OCI-LY1 (cell line): ENCODE results near the gene MRPS10.

Source experiments
- H2AFZ ChIP-seq: fragments of 200-600 bp; sonication (generic), shearing (Covaris generic); 2 replicates; pipeline ENCODE4 v1.6.0; 2014; ENCODE audit warnings: antibody characterized with exemption, mild to moderate bottlenecking, low read length
- H3F3A ChIP-seq: fragments of 200-600 bp; sonication (generic), shearing (Covaris generic); 2 replicates; pipeline ENCODE4 v1.6.0; 2014; ENCODE audit warnings: mild to moderate bottlenecking, antibody characterized with exemption, low read length, moderate library complexity; ENCODE audit not compliant: insufficient read depth
- H3K27ac ChIP-seq: fragments of 200-600 bp; sonication (generic); 2 replicates; pipeline ENCODE4 v1.5.1; 2014; ENCODE audit warnings: low read length, mixed run types, mild to moderate bottlenecking, low read depth; ENCODE audit not compliant: poor library complexity, severe bottlenecking
- H3K27me3 ChIP-seq: fragments of 200-600 bp; sonication (generic); 2 replicates; pipeline ENCODE4 v1.6.0; 2014; ENCODE audit warnings: antibody characterized with exemption, mild to moderate bottlenecking, low read length, moderate library complexity; ENCODE audit not compliant: insufficient read depth
- H3K36me3 ChIP-seq: fragments of 200-600 bp; sonication (generic); 2 replicates; pipeline ENCODE4 v1.6.1; 2014; ENCODE audit warnings: mild to moderate bottlenecking, antibody characterized with exemption, low read length, moderate library complexity, mixed read lengths; ENCODE audit not compliant: insufficient read depth
- H3K4me1 ChIP-seq: fragments of 200-600 bp; sonication (generic); 2 replicates; pipeline ENCODE4 v1.5.1; 2014; ENCODE audit warnings: mild to moderate bottlenecking, low read length, moderate library complexity; ENCODE audit not compliant: insufficient read depth, severe bottlenecking
- H3K4me2 ChIP-seq: fragments of 200-600 bp; sonication (generic), shearing (Covaris generic); 2 replicates; pipeline ENCODE4 v1.6.1; 2014; ENCODE audit warnings: low read length
- H3K4me3 ChIP-seq: fragments of 200-600 bp; sonication (generic); 2 replicates; pipeline ENCODE4 v1.5.1; 2014; ENCODE audit warnings: low read length, low read depth, mild to moderate bottlenecking, mixed read lengths; ENCODE audit not compliant: poor library complexity, severe bottlenecking
- H3K79me2 ChIP-seq: fragments of 200-600 bp; shearing (Covaris generic); 2 replicates; pipeline ENCODE4 v1.6.1; 2016; ENCODE audit warnings: mixed run types, low read length, mixed read lengths; ENCODE audit not compliant: insufficient read depth
- H3K9ac ChIP-seq: fragments of 200-600 bp; sonication (generic), shearing (Covaris generic); 2 replicates; pipeline ENCODE4 v1.6.1; 2014; ENCODE audit warnings: mild to moderate bottlenecking, low read length, mixed read lengths
- H3K9me2 ChIP-seq: fragments of 200-600 bp; sonication (generic), shearing (Covaris generic); 2 replicates; pipeline ENCODE4 v1.6.1; 2014; ENCODE audit warnings: low read depth, mild to moderate bottlenecking, low read length, mixed read lengths
- H3K9me3 ChIP-seq: fragments of 200-600 bp; shearing (Covaris generic); 2 replicates; pipeline ENCODE4 v1.6.1; 2014; ENCODE audit warnings: low read length, mixed read lengths
- H4K20me1 ChIP-seq: fragments of 200-600 bp; sonication (generic), shearing (Covaris generic); 2 replicates; pipeline ENCODE4 v1.6.0; 2016; ENCODE audit warnings: mild to moderate bottlenecking, low read length; ENCODE audit not compliant: insufficient read depth
- EZH2 ChIP-seq: fragments of 200-600 bp; sonication (generic), shearing (Covaris generic); IDR thresholded peaks from 2 replicates; pipeline ENCODE4 v1.8.0; 2017; ENCODE audit warnings: borderline replicate concordance, mixed run types, mild to moderate bottlenecking, antibody characterized with exemption, low read length, moderate library complexity, mixed read lengths
- TF ChIP-seq, protein P1 (sequence below): fragments of 200-600 bp; sonication (generic), shearing (Covaris generic); IDR thresholded peaks from 2 replicates; pipeline ENCODE4 v1.5.1; 2017; ENCODE audit warnings: mild to moderate bottlenecking, antibody characterized with exemption, low read length, moderate library complexity, mixed read lengths

The MRPS10 gene

DNA sequence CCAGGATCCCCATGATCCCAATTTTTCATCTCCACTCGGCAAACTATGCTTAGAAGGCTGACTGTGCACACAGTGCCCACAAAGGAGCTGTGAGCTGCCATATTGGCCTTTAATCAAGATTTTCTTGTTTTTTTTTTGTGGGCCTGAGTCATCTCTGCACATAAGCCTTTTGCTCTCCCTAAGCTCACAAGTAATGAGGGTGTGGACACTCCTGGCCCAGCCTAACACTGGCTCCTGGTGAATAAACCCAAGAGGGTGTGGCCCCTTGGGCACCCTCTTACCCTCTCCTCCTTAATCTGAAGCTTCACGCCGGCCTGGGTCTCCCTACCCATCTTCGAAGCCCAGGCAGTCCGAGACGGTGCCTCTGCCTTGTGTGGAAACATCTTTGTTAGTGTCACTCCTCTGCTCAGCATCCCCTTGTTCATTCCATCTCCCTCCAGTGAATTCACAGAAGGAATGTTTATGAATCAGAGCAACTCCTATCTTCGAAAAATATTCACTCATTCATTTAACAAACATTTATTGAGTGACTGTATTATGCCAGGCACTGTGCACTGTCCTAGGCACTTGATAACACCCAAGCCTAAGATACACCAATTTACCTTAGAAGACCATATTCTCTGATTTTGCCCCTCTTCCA, 22.2 kb upstream of the MRPS10 start:
- Histone ChIP-seq H2AFZ (no peak overlapping the region), H3K9me3 (no peaks in the 10 kb centered on the region)

DNA sequence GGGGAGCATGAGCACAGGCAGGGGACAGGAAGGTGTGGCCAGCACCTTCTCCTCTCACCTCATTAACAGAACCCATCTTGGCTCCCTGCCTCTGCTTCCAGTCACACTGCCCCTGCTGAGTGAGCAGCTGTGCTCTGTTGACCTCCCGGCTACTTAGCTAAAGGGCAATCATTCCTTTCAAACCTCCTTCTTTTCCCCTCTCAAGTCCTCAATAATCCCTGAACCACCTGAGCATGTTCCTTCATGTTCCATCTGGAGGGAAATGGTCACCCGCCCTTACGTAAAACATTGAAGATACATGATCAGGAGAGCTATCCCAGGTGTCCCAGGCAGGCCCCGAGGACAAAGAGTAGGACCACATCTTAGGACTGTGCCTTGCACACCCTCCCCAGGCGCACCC, 21.7 kb upstream of the MRPS10 start:
- no peak overlapping the region for H2AFZ ChIP-seq
- H4K20me1 ChIP-seq: no peaks in the 10 kb centered on the region
- no peak overlapping the region for H3K27ac ChIP-seq
- H3K4me3 ChIP-seq: no peak overlapping the region
- TF ChIP-seq, protein P1, sequence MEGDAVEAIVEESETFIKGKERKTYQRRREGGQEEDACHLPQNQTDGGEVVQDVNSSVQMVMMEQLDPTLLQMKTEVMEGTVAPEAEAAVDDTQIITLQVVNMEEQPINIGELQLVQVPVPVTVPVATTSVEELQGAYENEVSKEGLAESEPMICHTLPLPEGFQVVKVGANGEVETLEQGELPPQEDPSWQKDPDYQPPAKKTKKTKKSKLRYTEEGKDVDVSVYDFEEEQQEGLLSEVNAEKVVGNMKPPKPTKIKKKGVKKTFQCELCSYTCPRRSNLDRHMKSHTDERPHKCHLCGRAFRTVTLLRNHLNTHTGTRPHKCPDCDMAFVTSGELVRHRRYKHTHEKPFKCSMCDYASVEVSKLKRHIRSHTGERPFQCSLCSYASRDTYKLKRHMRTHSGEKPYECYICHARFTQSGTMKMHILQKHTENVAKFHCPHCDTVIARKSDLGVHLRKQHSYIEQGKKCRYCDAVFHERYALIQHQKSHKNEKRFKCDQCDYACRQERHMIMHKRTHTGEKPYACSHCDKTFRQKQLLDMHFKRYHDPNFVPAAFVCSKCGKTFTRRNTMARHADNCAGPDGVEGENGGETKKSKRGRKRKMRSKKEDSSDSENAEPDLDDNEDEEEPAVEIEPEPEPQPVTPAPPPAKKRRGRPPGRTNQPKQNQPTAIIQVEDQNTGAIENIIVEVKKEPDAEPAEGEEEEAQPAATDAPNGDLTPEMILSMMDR: no peak
- TF ChIP-seq EZH2: no peak
- H3F3A ChIP-seq: no peaks in the 10 kb centered on the region
- no peak overlapping the region for H3K4me2 ChIP-seq
- H3K9me3 ChIP-seq: no peaks in the 10 kb centered on the region
- no peak overlapping the region for H3K9ac ChIP-seq
- no peaks in the 10 kb centered on the region for H3K27me3 ChIP-seq
- no peaks in the 10 kb centered on the region for H3K9me2 ChIP-seq
- H3K36me3 ChIP-seq: no peaks in the 10 kb centered on the region
- H3K4me1 ChIP-seq: no peaks in the 10 kb centered on the region
- H3K79me2 ChIP-seq: no peaks in the 10 kb centered on the region

More for the DNA sequence above, 22.2 kb upstream of the MRPS10 start:
- no peaks in the 10 kb centered on the region for H3K9me2 ChIP-seq
- no peaks in the 10 kb centered on the region for H4K20me1 ChIP-seq
- H3K27ac ChIP-seq: no peak overlapping the region
- TF ChIP-seq EZH2: no peak
- TF ChIP-seq, protein P1: no peak
- H3F3A ChIP-seq: no peaks in the 10 kb centered on the region
- H3K4me3 ChIP-seq: no peak overlapping the region
- no peaks in the 10 kb centered on the region for H3K79me2 ChIP-seq
- no peak overlapping the region for H3K4me2 ChIP-seq
- no peaks in the 10 kb centered on the region for H3K4me1 ChIP-seq
- no peak overlapping the region for H3K9ac ChIP-seq
- peaks cover under 1% of the 10 kb centered on the region; the same call in 1 of the 2 replicates for H3K27me3 ChIP-seq
- H3K36me3 ChIP-seq: no peaks in the 10 kb centered on the region

DNA sequence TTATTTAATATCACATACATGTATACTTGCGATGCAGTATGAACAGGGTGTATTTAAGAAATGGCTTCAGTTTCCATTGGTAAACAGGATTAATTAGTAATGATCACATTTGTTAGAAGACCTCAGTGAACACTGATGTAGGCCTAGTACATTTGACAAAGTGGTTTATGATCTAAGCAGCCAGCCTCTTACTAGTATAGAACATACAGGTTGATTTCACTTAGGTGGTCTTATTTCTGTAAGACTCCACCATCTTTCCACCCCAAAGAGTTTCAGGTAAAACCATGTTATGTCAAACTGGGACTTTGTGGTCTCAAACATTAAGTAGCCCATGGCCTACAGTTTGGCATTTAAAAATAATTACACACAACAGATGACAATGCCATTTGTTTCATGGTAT, 20.2 kb upstream of the MRPS10 start:
- Histone ChIP-seq H3K4me1 (no peaks in the 10 kb centered on the region), H3K27me3 (no peaks in the 10 kb centered on the region), H2AFZ (no peak overlapping the region), H4K20me1 (no peaks in the 10 kb centered on the region), H3K9ac (no peak overlapping the region), H3K36me3 (no peaks in the 10 kb centered on the region), H3K9me2 (no peaks in the 10 kb centered on the region), H3K4me2 (no peak overlapping the region), H3K4me3 (no peak overlapping the region), H3K79me2 (no peaks in the 10 kb centered on the region), H3K27ac (no peak overlapping the region), H3K9me3 (no peaks in the 10 kb centered on the region), H3F3A (no peaks in the 10 kb centered on the region)
- TF ChIP-seq EZH2: no peak
- TF ChIP-seq, protein P1: no peak
